WERI-Rb-1 (cell line): ENCODE results near the gene RAF1.
A peak's percentile ranks its signal among the peaks of the same experiment; 100 is the strongest.
"Not testable (repeated sequence)": the region's sequence is repeated elsewhere in the genome, so short reads cannot be mapped to it uniquely, and the experiment has no call there.

ENCODE experiments used
- DNase-seq: peaks from one replicate; pipeline ENCODE4 v3.0.0-alpha.2; 2020
- H3K27ac ChIP-seq: fragments of 250-450 bp; sonication (Bioruptor Pico); 2 replicates; pipeline ENCODE4 v1.5.1; 2020; ENCODE audit warnings: mild to moderate bottlenecking, moderate library complexity
- H3K27me3 ChIP-seq: fragments of 250-450 bp; sonication (Bioruptor Pico); 2 replicates; pipeline ENCODE4 v1.5.1; 2021; ENCODE audit warnings: mild to moderate bottlenecking, low read depth, moderate library complexity; ENCODE audit not compliant: insufficient read depth, severe bottlenecking
- H3K36me3 ChIP-seq: fragments of 250-450 bp; sonication (Bioruptor Pico); 2 replicates; pipeline ENCODE4 v1.5.1; 2020; ENCODE audit warnings: mild to moderate bottlenecking, moderate library complexity
- H3K4me3 ChIP-seq: 2 replicates; pipeline ENCODE4 v1.5.1; 2011; ENCODE audit warnings: low read depth, mild to moderate bottlenecking, control low read depth, low read length
- H3K9me3 ChIP-seq: fragments of 250-450 bp; sonication (Bioruptor Pico); 2 replicates; pipeline ENCODE4 v1.5.1; 2021; ENCODE audit warnings: mild to moderate bottlenecking, moderate library complexity; ENCODE audit not compliant: severe bottlenecking
- CTCF ChIP-seq: IDR thresholded peaks from 2 replicates; pipeline ENCODE4 v1.5.1; 2011; ENCODE audit warnings: low read depth, mild to moderate bottlenecking, control low read depth, inconsistent platforms, low read length

The RAF1 gene

GRCh38 chr3:12671120-12671450 is 7.2 kb upstream of the RAF1 start:
- no peaks in the 10 kb centered on the region for H3K27me3 ChIP-seq
- no peak overlapping the region for H3K4me3 ChIP-seq
- no peak overlapping the region for H3K27ac ChIP-seq
- peaks cover 5% of the 10 kb centered on the region for H3K9me3 ChIP-seq
- TF ChIP-seq CTCF, result no peak
- DNase-seq, result no peak
- H3K36me3 ChIP-seq, result no peaks in the 10 kb centered on the region

- TF ChIP-seq CTCF, result no peak
- peaks cover 5% of the 10 kb centered on the region for H3K9me3 ChIP-seq
- H3K27ac ChIP-seq, result no peak overlapping the region
- no peaks in the 10 kb centered on the region for H3K27me3 ChIP-seq
- no peak overlapping the region for H3K4me3 ChIP-seq
- DNase-seq, result no peak
- H3K36me3 ChIP-seq, result no peaks in the 10 kb centered on the region
Measured at GRCh38 chr3:12670365-12671119, 6.6 kb upstream of the RAF1 start.

GRCh38 chr3:12663401-12663935 is 449 bp downstream of the RAF1 start:
- DNase-seq, result no peak
- H3K4me3 ChIP-seq, result peak overlapping the region; percentile 98
- no peaks in the 10 kb centered on the region for H3K27me3 ChIP-seq
- H3K9me3 ChIP-seq, result no peaks in the 10 kb centered on the region
- H3K27ac ChIP-seq, result peak overlapping the region; percentile 99
- no peak for TF ChIP-seq CTCF
- peaks cover 13% of the 10 kb centered on the region for H3K36me3 ChIP-seq

- H3K27me3 ChIP-seq, result no peaks in the 10 kb centered on the region
Measured at GRCh38 chr3:12662593-12663400, 1.1 kb downstream of the RAF1 start.

GRCh38 chr3:12661926-12662592 is 1.9 kb downstream of the RAF1 start:
- H3K27me3 ChIP-seq, result no peaks in the 10 kb centered on the region
- DNase-seq, result no peak
- no peak for TF ChIP-seq CTCF
- no peaks in the 10 kb centered on the region for H3K9me3 ChIP-seq
- H3K36me3 ChIP-seq, result peaks cover 13% of the 10 kb centered on the region
- peak overlapping the region; percentile 99 for H3K27ac ChIP-seq
- peak overlapping the region; percentile 98 for H3K4me3 ChIP-seq

More at GRCh38 chr3:12662593-12663400, 1.1 kb downstream of the RAF1 start:
- Histone ChIP-seq H3K36me3 (peaks cover 13% of the 10 kb centered on the region), H3K27ac (peak overlapping the region; percentile 99), H3K9me3 (no peaks in the 10 kb centered on the region), H3K4me3 (peak overlapping the region; percentile 98)
- peak; percentile 24 for DNase-seq
- no peak for TF ChIP-seq CTCF

GRCh38 chr3:12661375-12661774 is 2.5 kb downstream of the RAF1 start:
- H3K27ac ChIP-seq, H3K4me3 ChIP-seq, H3K9me3 ChIP-seq, H3K27me3 ChIP-seq, DNase-seq: not testable (repeated sequence)
- H3K36me3 ChIP-seq, result peaks cover 13% of the 10 kb centered on the region
